Measurements from ENCODE around the gene SPIRE2. TPM values are rescaled to one million over a fixed set of nuclear protein-coding genes. Genes with fewer than 3 reads are reported as not detected.

The SPIRE2 gene
- total and polyA plus RNA-seq, 2 of the 13 experiments (the other 11 are each of a cell fraction or from before 2014, with no cell fraction given), result 13.3 to 37.5 TPM

- TF ChIP-seq ZBTB4 (CRISPR knock-in tag; IDR thresholded peaks at IDR 0.05; ENCODE audit: borderline replicate concordance), result peak; percentile 97; the same call in 1 of the 2 replicates
- peak; percentile 45; the same call in 1 of the 2 replicates for TF ChIP-seq MXD1 (CRISPR knock-in tag; IDR thresholded peaks at IDR 0.05)
- TF ChIP-seq RFXAP (CRISPR knock-in tag; IDR thresholded peaks at IDR 0.05; ENCODE audit: borderline replicate concordance), result no peak
- no peak for TF ChIP-seq E2F1 (CRISPR knock-in tag; IDR thresholded peaks at IDR 0.05)
- 0 out of 2 replicates have a peak, but pooled peaks have one; percentile 23 for TF ChIP-seq ELF1 (CRISPR knock-in tag; IDR thresholded peaks at IDR 0.05)
- TF ChIP-seq REL (CRISPR knock-in tag; conservative IDR thresholded peaks at IDR 0.05), result no peak
- TF ChIP-seq GTF3A (CRISPR knock-in tag; conservative IDR thresholded peaks at IDR 0.05), result no peak
- peak; percentile 84 for TF ChIP-seq SRSF1 (optimal IDR thresholded peaks at IDR 0.05; ENCODE audit: low read depth, low read length)
- TF ChIP-seq GLI4 (CRISPR knock-in tag; IDR thresholded peaks at IDR 0.05; ENCODE audit: borderline replicate concordance), result no peak
- TF ChIP-seq CREBL2 (CRISPR knock-in tag; IDR thresholded peaks at IDR 0.05; ENCODE audit: borderline replicate concordance), result no peak; the same call in 1 of the 2 replicates
- 0 out of 2 replicates have a peak, but pooled peaks have one; percentile 40 for TF ChIP-seq ZNF776 (CRISPR knock-in tag; IDR thresholded peaks at IDR 0.05)
- 0 out of 2 replicates have a peak, but pooled peaks have one; percentile 12 for TF ChIP-seq PITX1 (CRISPR knock-in tag; IDR thresholded peaks at IDR 0.05)
- no peak for TF ChIP-seq NFIC (IDR thresholded peaks at IDR 0.05; ENCODE audit: low read length)
- no peak for TF ChIP-seq MTA1 (CRISPR knock-in tag; IDR thresholded peaks at IDR 0.05; ENCODE audit: borderline replicate concordance)
- no peak for TF ChIP-seq ZNF552 (CRISPR knock-in tag; IDR thresholded peaks at IDR 0.05; ENCODE audit: borderline replicate concordance)
- no peak; the same call in 1 of the 2 replicates for TF ChIP-seq MAX (IDR thresholded peaks at IDR 0.05)
- TF ChIP-seq EHMT2 (IDR thresholded peaks at IDR 0.05; ENCODE audit: borderline replicate concordance, low read depth, low read length), result no peak
- TF ChIP-seq NFKB2 (CRISPR knock-in tag; IDR thresholded peaks at IDR 0.05; ENCODE audit: borderline replicate concordance), result peak; percentile 55; the same call in 1 of the 2 replicates
- TF ChIP-seq ZNF672 (CRISPR knock-in tag; IDR thresholded peaks at IDR 0.05), result no peak
- no peak for TF ChIP-seq DMTF1 (CRISPR knock-in tag; IDR thresholded peaks at IDR 0.05)
- no peak for TF ChIP-seq ZNF232 (CRISPR knock-in tag; IDR thresholded peaks at IDR 0.05; ENCODE audit: borderline replicate concordance)
These were observed 81.8 kb downstream of the SPIRE2 start (continued) for GRCh38 chr16:89909777-89910716.

Data from HepG2 (cell line).